Activated CD4-positive, alpha-beta T cell treated with anti-CD3 and anti-CD28 coated beads, Interleukin-2, amount 50 U/mL, for 4 hours (primary cell): ENCODE results near the gene PTRH1.

Experiments
- DNase-seq, 2 experiments: peaks; one replicate each; pipeline ENCODE4 v3.0.0-alpha.2; 2020

The PTRH1 gene

GRCh38 chr9:127693697-127694096 is 21.8 kb downstream of the PTRH1 start:
- DNase-seq = no peak

DNA sequence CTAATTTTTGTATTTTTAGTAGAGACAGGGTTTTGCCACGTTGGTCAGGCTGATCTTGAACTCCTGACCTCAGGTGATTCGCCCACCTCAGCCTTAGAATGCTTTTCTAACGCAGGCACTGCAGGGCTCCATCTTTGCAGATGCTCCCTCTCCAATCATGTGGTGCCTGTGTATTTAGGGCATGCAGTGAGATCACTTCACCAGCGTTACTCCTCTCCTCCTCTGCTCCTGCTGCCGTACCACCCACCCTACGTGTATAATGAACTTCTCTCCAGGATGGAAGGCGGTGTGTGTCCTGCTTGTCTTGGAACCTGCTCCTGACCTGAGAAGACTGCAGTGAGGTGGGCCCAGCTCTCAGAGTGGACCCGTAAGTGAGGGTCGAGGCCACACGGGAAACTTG is 22.3 kb downstream of the PTRH1 start:
- no peak for DNase-seq

- no peak for DNase-seq
Observed at GRCh38 chr9:127692071-127692470, 23.4 kb downstream of the PTRH1 start.

DNA sequence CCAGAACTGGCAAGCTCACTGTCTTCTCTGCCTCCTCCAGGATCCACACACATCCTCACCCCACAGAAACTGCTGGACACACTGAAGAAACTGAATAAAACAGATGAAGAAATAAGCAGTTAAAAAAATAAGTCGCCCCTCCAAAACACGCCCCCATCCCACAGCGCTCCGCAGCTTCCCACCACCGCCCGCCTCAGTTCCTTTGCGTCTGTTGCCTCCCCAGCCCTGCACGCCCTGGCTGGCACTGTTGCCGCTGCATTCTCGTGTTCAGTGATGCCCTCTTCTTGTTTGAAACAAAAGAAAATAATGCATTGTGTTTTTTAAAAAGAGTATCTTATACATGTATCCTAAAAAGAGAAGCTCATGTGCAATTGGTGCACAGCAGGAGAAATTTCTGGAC is 24.7 kb downstream of the PTRH1 start:
- no peak for DNase-seq

GRCh38 chr9:127689329-127690000 is 26.0 kb downstream of the PTRH1 start:
- DNase-seq = no peak

GRCh38 chr9:127686461-127687393 is 28.7 kb downstream of the PTRH1 start:
- no peak for DNase-seq

DNA sequence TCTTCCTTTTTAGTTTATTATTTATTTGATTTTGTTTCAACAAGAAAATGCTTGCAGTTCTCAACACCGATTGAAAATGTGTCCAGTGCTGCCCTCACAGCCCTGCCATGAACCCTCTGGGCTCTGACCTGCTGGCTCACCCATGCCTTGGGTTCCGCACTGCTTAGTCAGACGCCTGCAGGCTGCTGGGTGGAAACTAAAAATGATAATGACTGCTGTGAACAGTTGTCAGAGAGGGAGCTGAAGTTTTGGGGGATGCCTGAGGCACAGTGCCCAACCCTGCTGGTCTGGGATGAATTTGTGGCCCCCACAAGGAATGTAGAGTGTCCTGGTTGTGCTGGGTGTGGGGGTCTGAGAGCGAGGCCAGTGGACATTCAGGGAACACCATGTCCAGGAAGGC is 30.9 kb downstream of the PTRH1 start:
- DNase-seq = no peak

DNA sequence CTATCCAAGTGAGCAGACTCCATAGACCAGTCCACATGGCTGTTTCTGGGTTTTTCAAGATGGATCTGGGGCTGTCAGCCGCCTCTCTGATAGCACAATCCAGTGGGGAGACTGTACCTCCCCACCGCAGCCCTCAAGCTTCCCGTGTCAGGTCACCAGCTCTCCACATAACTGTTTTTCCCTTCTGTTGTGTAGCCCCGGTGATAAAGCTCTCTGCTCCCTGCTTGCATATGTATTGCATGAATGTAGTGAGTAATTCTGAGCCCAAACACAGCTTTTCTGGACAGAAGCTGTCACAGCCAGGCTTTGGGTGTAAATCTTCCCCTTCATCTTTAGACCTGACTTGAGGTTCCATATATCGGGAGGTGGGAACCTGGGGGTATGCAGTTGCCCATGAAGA is 31.7 kb downstream of the PTRH1 start:
- no peak for DNase-seq

DNA sequence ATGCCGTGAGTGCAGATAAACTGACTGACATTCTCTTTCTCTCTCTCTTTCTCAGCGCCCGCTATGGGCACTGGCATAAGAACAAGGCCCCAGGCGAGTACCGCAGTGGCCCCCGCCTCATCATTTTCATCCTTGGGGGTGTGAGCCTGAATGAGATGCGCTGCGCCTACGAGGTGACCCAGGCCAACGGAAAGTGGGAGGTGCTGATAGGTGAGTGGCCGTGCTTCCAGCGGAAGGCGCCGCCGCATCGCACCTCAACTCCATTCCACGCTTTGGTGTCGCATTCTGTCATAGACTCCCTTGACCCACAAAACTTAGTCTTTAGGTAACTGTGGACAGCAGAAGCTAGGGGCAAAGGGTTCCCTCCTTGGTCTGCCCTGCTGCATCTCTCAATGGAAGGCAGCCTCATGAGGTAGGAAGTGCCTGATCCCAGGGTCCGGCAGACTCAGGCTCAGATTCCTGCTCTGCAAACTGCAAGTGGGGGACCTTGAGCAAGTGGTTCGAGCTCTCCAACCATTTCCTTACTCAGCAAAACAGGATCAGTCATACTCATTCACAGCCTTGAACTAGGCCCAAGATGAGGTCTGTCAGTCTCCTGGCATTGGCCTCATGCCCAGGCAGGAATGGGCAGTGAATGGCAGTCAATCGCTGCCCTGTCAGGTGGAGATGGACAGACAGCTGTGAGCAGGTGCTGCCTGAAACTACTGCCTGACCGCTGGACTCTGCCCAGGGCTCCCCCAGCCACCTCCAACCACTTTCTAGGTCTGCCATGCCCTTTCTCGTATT is 32.9 kb downstream of the PTRH1 start:
- DNase-seq = no peak

DNA sequence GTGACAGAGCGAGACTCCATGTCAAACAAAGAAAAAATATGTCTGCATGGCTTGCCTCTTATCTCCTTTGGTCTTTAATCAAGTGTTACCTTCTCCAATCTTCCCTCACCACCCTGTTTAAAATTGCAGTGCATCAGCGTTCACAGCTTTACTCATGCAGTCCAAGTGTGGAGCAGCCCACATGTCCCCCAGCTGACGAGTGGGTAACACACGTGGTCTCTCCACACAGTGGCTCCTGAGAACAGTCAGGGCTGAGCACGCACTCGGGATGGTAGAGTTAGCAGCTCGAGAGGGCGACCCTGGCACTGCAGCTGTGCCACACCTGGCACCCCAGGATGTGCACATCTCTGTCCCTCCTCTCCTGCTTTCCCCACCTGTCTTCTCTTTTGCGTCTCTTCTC is 34.6 kb downstream of the PTRH1 start:
- no peak for DNase-seq

DNA sequence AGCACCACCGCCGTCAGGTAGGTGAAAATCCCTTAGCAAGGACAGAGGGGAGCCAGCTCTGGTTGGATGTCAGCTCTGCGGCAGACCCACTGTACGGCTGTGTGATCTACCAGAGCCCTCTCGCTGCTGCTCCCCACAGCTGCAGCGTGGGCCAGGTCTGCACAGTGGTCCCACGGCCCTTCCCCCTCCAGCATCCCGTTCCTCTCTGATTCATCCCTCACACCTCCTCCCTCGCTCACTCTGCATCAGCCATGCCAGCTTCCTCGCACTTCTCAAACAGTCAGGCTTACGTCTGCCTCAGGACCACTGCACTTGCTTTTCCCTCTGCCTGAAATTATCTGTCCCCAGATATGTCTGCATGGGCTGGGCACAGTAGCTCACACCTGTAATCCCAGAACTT is 35.2 kb downstream of the PTRH1 start:
- no peak for DNase-seq

GRCh38 chr9:127679506-127679905 is 36.0 kb downstream of the PTRH1 start:
- no peak for DNase-seq

DNA sequence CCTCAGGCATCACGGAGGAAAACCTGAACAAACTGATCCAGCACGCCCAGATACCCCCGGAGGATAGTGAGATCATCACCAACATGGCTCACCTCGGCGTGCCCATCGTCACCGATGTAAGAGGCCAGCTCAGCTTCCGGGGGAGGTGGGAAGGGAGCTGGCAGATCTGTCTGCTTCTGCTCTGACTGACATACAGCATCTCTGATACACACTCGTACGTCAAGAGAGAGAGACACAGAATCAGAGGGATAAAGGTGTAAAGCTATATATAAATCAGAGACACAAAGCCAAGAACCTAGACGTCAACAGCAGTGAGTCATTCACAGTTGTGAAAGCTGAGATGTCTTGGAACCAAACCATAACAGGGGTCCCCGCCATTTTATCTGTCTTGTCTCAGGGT is 38.8 kb downstream of the PTRH1 start:
- no peak for DNase-seq

DNA sequence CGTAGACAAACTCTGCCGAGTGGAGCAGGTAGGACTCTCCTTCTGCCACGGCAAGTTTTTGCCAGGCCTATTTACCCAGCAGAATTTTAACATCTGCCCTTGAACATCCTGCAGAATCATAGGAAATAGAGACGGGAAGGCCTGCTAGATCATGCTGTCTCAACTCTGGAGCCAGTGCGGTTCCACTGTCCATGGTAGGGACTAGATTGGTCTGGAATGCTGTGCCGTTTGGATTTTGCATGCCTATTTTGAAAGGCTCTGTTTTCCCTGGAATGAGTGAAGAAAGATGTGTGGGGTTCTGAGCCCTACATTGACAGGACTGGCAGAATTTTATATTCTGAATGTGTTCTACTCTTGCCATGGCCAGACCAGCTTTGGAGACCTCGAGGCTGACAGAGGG is 42.2 kb downstream of the PTRH1 start:
- no peak for DNase-seq

- no peak for DNase-seq
Observed at GRCh38 chr9:127667906-127668305, 47.6 kb downstream of the PTRH1 start.

GRCh38 chr9:127667127-127667844 is 48.2 kb downstream of the PTRH1 start:
- DNase-seq = no peak

DNA sequence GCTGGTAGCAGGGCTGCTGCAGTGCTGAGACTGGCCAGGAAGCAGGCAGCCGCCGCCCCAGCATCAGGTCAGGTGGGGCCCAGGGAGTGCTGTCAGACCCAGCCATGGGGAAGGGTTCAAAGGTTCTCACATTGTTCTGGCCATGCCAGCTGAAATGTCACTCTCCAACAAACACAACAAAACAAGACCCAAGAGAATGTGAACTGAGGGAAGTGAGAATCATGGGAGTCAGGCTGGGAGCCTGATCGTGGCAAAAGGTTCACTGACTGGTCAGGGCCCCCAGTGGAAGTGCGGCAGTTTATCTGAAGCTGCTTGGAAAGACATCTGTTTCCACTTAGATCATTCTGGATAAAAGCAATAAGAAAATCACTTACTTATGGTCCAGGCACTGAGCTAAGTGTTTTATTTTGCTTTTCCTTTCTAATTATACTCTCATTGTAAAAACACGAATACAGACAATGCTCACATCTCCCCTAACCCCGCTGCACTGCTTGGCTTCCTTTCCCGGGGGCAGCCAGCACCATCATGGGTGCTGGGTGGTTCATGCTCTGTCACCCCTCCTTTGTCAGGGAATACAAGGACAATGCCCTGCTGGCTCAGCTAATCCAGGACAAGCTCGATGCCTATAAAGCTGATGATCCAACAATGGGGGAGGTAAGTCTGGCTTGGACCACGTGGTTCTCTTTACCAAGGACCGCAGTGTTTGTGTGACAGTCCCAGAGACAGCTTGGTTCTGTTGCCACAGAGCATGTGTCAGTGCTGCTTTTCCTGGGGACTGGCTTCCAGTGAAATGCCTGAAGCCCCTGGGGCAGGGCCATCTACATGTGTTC is 50.6 kb downstream of the PTRH1 start:
- no peak for DNase-seq

DNA sequence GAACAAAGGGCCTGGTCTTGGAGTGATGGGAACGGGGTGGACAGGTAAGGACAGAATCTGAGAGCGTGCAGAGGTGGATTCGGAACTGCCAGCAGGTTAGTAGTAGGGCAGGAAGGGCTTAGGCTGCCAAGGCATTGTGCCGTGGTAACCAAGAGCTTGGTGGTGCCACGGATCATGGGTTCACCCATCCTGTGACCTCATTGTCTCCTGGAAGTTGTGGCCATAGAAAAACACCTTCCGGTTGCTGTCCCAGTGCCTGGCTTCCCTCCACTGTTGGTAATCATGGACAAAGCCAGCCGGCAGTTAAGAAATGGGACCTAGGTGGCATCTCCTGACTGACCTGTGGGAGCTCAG is 51.2 kb downstream of the PTRH1 start:
- no peak for DNase-seq
